DMS114 treated with DMSO at 0.1 percent for 48 hours (cell line): ENCODE measurements around the gene KRTAP4-7.
"Not testable (repeated sequence)": the region's sequence is repeated elsewhere in the genome, so short reads cannot be mapped to it uniquely, and the experiment has no call there.

Source experiments
- DNase-seq: peaks from one replicate; lab custom pipeline; 2025; ENCODE audit not compliant: unreplicated experiment; lab: John Stamatoyannopoulos, UW

KRTAP4-7 gene

DNA sequence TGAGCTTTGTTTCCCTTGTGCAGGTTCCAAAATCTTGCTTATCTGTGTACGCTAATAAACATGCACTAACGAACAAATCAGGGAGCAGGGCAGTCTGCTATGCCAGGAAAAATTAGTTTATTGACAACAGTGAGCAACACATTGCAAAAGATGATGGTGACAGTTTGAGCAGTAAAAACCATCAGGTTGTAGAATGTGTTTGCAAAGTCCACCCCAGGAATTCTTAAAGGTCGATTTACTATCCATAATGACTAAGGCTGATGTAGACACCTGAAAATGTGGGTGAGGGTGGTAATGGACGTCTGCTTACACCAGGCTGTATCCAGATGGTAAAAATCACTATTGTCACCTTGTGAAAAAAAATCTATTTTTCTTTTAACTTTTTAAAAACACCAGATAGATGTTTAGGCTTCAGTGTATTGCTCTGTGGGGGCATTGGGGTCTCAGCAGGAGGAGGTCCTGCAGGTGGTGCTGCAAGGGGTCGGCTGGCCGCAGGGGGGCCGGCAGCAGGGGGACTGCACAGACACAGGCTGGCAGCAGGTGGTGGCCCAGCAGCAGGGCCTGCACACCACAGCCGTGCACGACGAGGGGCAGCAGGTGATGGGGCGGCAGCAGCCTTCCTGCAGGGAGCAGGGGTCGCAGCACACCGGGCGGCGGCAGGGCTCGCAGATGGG is 18.8 kb upstream of the KRTAP4-7 start:
- DNase-seq, result not testable (repeated sequence)

DNA sequence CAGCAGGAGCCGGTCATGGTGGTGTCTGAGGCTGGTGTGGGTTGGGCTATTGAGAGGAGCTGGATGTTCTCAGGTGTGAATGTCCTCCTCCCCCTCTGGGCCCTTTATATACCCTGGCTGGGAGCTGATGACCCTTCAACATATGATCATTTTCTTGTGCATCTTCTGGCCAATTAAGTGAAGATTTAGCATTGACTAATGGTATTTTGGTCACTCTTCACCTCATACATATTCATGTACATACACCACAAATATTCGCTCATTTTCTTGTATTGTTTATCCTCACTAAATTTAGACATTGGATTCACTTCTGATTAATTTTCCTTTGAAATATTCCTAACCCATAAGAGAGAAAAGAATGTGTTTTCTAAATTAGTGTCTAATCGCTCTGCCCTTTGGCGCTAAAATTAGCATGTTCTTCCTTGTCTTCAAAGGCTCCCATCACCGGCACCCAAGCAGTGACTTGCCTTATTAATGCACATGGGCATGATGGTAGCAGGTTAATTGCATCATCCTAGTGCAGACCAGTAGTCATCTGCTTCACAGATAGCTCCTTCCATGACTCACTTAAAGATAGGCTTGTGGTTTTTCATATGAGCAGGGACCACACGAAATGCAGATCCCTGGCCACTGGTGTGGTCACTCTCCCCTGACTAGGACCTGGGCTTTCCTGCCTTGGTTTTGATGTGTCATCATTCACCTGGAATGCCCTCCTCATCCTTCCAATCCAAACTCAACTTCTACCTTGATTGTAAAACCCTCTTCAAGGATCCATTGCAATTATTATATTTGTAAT is 17.9 kb upstream of the KRTAP4-7 start, which contains the start of gene KRTAP2-4:
Gene KRTAP2-4 (minus strand): TSS at position 51 of the 796 bp plus-strand sequence. CDS start 34 bp downstream, at position 17.
- DNase-seq, result no peak

DNA sequence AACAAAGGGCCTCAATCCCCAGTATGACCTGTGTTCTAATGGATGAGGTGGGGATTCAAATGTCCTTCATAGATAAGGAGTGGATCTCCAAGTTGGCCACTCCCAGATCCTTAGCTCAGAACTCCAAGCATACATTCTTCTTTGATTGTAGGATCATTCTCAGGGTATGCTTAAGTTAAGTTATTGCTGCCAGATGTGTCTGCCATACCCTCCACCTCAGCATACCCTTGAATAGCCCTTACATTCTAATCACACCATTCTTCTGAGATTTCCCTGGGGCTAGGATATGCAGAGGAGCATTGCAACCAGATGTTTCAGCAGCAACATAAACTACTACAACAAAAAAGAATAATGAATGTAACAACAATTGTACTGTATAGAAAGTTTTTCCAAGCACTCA is 16.7 kb upstream of the KRTAP4-7 start:
- DNase-seq, result no peak

DNA sequence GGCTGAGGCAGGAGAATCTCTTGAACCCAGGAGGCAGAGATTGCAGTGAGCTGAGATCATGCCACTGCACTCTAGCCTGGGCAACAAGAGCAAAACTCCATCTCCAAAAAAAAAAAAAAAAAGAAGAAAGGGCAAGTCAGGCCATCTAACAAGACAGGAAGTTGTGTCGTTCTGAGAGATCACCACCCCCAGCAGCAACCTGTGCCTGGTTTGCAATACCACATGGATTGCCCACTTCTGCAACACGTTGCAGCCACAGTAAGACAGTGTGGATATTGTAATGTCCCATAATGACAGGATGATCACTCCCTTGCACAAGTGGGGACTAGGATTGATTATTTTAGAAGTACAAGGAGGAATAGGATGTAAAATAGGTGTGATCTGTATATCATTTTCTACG is 14.9 kb upstream of the KRTAP4-7 start:
- DNase-seq, result no peak

DNA sequence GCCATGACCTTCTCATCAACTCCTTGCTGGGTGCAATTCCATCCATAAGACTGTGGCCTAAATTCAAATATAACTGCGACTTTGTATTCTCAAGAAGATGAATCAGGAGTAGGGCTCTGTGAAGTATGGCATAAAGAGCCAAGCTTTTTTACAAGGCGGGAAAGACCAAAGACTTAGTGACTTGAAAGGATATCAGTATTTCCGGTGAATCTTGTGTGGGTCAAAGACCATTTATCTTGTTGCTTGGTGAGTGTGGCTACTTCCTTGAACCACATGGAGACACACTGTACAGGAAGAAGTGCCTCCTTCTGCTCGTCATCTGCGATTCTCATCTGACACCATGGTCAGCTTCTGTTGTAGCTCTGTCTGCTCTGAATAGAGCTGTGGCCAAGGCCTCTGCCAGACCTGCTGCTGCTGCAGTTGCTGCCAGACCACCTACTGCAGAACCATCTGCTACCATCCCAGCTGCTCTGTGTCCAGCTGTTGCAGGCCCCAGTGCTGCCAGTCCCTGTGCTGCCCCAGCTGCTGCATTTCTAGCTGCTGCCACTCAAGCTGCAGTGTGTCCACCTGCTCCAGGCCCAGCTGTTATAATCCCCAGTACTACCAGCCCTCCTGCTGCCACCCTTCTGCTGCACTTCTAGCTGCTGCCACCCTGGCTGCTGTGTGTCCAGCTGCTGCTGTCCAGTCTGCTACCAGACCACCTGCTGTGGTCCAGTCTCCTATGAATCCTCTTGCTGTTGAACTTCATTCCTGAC is 12.2 kb upstream of the KRTAP4-7 start:
- no peak for DNase-seq

DNA sequence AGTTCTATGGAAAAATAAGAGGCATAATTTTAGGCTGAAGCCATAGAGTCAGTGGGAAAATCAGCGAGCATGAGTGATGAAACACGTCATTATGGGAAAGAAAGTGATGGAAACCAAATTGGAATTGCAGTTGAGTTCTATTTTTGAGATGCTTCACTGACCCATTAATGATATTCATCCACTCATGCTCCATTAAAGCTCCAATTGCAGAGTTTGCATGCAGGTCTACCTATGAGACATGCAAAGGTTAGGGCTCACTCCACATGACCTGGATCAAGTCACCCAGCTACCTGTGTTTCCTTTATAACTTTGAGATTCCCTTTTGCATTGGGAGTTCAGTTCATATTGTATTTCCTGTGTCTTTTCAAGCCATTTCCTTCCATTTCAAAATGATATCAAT is 10.3 kb upstream of the KRTAP4-7 start:
- DNase-seq, result no peak

DNA sequence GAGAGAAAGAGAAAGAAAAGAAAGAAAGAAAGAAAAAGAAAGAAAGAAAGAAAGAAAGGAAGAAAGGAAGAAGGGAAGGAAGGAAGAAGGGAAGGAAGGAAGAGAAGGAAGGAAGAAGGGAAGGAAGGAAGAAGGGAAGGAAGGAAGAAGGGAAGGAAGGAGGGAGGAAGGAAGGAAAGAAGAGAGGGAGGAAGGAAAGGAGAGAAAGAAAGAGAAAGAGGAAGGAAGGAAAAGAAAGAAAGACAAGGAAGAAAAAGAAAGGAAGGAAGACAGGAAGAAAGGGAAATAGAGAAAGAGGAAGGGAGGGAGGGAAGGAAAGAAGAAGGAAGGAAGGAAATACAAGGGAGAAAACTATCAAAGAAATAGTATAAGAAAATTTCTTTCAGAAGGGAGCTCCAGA is 7.2 kb upstream of the KRTAP4-7 start:
- DNase-seq, result no peak

DNA sequence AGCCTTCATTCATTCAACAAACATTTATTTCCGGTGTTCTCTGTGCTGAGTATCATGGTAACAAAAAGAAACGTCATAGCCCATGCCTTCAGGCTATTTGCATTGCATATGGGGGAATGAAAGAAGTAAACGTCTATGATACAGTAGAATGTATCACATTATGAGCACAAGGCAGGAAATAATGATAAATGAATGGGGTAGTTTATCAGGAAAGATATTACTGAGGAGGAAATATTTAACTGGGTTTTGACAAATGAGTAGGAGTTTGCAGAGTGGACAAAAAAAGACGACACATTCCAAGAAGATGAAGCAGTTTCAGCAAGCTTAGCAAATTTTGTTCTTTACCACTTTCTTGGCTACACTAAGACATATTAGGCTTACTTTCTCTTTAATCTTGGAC is 1.3 kb upstream of the KRTAP4-7 start:
- DNase-seq, result no peak

DNA sequence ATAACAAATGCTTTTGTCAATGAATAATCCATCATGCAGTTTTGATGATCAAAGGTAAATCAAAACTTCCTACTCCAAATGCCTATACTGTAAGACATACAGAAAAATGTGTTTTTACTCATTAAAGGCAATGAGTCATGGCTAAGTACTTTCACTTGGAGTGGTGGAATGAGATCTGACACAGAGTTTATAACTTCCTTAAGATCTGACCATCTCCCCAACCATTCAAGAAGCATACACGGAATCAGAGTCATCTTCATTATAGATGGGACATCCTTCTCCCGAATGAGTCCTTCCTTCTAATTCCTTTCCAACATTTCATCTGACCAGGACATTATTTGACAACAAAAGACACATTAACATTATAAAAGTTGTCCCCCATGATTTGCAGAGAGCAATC is 523 bp upstream of the KRTAP4-7 start:
- not testable (repeated sequence) for DNase-seq

DNA sequence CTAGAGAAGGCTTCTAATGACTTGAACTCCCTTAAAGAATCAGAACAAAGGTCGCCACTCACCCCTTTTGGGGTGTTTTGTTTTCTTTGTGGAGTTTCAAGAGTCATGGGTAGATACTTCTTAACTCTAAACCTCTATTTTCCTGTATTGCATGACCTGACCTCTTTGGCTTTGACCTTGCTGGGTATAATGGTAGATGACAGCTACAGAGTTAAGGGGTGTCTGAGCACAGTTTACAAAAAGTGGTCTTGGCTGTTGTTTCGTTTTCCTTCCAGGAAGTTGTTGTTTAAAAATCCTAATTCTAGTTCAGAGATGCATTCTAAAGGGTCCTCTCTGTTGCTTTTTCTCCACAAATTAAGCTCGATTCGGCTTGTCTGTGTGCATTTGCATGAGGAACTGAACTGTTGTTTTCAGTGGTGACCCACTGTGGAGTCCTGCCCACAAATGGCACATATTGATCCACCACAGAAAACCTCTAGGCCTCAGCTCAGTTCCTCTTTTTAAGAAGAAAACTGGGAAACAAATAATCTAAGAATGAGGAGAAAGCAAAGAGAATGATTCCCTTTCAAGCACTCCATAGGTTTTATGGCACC is 4.9 kb downstream of the KRTAP4-7 start:
- not testable (repeated sequence) for DNase-seq

DNA sequence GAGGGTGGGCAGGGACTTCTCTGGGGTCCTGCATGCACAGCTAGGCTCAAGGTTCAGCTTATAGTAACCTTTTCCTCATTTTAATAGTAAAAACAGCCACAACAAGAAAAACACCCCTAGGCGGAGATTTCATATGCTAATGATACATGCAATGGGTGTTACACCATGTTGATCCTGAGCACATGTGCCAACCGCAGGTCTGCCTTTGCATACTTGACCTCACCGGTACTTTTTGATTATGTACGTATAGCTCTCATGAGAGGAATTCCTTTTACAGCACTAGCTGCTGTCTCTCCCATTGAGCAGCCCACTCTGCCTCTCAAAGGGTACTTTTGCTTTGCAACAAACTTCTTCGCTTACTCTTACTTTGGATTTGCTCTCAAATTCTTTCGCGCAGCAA is 12.1 kb downstream of the KRTAP4-7 start:
- no peak for DNase-seq

DNA sequence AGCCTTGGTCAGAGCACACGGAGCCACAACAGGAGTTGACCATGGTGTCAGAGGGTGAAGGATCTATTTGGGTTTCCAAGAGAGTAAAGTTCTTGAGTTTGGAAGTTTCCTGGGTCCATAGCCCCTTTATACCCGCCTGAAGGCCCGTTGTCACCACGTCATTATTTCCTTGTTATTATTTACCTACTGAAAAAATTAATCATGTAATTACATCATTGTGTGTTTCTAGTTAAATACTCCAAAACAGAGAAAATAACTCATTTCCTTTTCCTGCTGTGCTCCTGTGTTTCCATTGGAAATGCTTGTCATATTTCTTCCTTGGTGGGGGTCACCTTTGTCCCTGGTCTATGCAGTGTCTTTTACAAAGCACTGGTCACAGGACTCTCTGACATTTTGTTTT is 14.1 kb downstream of the KRTAP4-7 start, which contains the start of gene KRTAP4-8:
Gene KRTAP4-8 (minus strand): TSS at position 101 of the 400 bp plus-strand sequence. CDS start 58 bp downstream, at position 43.
- no peak for DNase-seq

DNA sequence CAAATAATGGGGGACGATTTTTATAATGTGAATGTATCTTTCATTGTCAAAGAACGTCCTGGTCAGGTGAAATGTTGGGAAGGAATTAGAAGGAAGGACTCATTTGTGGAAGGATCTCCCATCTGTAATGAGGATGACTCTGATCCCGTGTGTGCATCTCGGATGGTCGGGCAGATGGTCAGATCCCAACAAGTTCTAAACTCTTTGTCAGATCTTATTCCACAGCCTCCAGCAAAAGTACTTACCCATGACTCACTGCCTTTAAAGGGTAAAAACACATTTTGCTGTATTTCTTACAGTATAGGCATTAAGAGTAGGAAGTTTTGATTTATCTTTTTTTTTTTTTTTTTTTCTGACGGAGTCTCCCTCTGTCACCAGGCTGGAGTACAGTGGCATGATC is 14.5 kb downstream of the KRTAP4-7 start:
- DNase-seq, result no peak

DNA sequence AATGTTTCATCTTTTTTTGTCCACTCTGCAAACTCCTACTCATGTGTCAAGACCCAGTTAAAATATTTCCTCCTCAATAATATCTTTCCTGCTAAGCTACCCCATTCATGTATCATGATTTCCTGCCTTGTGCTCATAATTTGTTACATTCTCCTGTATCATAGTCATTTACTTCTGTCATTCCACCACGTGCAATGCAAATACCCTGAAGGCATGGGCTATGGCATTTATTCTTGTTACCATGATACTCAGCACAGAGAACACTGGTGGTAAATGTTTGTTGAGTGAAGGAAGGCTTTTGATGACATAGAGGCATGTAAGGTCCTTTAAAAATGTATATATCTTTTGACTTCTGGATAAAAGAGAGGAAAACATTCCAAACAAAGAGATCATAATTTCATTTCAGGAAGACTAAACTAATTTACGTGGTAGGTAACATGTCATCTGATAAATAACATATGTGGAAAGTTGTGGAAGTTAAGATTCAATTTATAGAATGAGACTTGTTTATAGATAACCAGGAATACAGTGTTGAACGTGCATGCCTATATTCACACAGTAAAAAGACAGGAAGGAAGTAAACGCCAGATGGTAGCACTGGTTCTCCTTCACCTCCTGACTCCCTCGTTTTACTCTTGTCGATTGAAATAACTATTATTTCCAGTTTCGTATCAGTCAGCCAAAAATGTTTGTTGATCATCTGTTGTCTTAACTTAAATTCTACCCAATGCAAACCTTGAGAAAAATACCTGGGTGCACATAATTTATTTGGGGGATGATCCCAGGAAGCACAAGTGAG is 15.9 kb downstream of the KRTAP4-7 start:
- DNase-seq, result not testable (repeated sequence)

DNA sequence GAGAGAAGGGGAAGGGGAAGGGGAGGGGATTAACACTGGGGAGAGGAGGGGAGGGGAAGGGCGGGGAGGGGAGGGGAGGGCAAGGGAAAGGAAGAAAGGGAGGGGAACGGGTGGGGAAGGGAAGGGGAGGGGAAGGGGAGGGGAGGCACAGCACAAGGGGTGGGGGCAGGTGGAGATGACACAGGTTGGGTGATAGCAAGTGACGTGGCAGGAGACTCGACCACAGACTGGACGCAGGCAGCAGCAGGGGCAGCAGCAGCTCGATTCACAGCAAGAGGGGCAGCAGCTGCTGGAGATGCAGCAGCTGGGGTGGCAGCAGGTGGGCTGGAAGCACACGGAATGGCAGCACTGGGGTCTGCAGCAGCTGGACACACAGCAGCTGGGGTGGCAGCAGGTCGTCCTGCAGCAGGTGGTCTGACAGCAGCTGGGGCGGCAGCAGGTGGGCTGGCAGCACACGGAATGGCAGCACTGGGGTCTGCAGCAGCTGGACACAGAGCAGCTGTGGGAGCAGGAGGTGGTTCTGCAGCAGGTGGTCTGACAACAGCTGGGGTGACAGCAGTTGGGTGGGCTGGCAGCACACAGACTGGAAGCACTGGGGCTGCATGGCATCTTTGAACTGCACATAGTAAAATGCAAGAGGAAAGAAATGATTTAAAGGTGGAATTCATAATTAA is 17.8 kb downstream of the KRTAP4-7 start, which contains the start of gene KRTAP4-16:
Gene KRTAP4-16 (minus strand): TSS at position 624 of the 674 bp plus-strand sequence. CDS start 0 bp downstream, at position 624.
- DNase-seq, result no peak

DNA sequence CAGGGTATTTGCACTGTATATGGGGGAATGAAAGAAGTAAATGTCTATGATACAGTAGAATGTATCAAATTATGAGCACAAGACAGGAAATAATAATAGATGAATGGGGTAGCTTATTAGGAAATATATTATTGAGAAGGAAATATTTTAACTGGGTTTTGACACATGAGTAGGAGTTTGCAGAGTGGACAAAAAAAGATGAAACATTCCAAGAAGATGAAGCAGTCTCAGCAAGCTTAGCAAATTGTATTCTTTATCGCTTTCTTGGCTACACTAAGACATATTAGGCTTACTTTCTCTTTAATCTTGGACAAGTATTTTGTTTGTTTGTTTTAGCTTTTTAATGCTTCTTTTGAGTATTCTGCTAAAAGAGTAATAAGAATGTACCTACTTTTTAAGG is 19.9 kb downstream of the KRTAP4-7 start:
- no peak for DNase-seq

DNA sequence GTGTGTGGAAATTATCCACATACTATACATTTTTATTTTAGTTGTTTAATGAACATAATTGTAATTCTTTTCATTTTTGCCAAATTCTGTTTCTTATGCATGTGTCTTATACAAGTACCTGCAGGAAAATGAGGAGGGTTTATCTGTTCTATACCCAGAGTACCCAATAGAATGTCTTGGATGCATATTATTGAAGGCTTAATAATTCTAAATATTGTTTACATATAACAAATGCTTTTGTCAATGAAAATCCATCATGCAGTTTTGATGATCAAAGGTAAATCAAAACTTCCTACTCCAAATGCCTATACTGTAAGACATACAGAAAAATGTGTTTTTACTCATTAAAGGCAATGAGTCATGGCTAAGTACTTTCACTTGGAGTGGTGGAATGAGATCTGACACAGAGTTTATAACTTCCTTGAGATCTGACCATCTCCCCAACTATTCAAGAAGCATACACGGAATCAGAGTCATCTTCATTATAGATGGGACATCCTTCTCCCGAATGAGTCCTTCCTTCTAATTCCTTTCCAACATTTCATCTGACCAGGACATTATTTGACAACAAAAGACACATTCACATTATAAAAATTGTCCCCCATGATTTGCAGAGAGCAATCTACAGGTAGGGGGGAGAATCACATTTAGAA is 20.6 kb downstream of the KRTAP4-7 start:
- DNase-seq, result not testable (repeated sequence)

DNA sequence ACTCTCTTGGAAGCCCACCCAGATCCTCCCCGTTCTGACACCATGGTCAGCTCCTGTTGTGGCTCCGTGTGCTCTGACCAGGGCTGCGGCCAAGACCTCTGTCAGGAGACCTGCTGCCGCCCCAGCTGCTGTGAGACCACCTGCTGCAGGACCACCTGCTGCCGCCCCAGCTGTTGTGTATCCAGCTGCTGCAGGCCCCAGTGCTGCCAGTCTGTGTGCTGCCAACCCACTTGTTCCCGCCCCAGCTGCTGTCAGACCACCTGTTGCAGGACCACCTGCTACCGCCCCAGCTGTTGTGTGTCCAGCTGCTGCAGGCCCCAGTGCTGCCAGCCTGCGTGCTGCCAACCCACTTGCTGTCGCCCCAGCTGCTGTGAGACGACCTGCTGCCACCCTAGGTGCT is 21.4 kb downstream of the KRTAP4-7 start, which contains the start of gene KRTAP4-9:
Gene KRTAP4-9 (plus strand): TSS at position 43 of the 400 bp plus-strand sequence. CDS start 0 bp downstream, at position 43.
- DNase-seq, result not testable (repeated sequence)

DNA sequence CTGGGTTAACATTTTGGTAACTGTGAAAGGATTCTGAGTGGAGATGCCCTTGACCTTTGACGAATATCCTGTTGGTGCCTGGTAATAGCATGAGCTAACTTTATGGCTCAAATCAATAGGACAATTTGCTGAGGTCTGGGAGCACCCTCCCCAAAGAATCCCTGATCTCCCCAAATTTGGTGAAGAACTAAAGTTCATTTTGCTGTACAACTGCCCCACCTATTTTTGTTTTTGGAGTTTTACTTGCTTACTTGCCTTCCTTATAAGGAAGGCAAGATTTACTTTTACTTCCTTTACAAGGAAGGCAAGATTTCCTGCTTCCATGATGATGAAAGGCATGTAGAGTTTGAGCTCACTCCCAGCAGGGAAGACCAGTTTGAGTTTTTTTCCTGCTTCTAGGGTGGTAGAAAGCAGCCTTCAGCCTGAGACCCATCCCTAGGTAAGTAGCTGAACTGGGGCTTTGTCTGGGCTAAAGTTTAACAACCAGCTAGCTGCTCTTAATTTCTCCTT is 24.0 kb downstream of the KRTAP4-7 start:
- no peak for DNase-seq
